GM12873 (cell line): ENCODE results near the gene BRME1.
A peak's percentile ranks its signal among the peaks of the same experiment; 100 is the strongest.

Experiments
- CTCF ChIP-seq: IDR thresholded peaks from 2 replicates; pipeline ENCODE4 v1.5.1; 2012; ENCODE audit warnings: low read depth, mild to moderate bottlenecking, moderate library complexity, low read length, control low read depth; ENCODE audit not compliant: insufficient read depth; ENCODE audit errors: missing control alignments

Gene BRME1

GRCh38 chr19:13864046-13864666 is 41.8 kb downstream of the BRME1 start:
- TF ChIP-seq CTCF, result no peak

- peak; percentile 90 for TF ChIP-seq CTCF
Measured at GRCh38 chr19:13861714-13862531, 44.0 kb downstream of the BRME1 start.

- TF ChIP-seq CTCF, result no peak
Measured at GRCh38 chr19:13861392-13861713, 44.6 kb downstream of the BRME1 start.

GRCh38 chr19:13860679-13861391 is 45.1 kb downstream of the BRME1 start:
- no peak for TF ChIP-seq CTCF

- no peak for TF ChIP-seq CTCF
Measured at GRCh38 chr19:13859361-13859880, 46.5 kb downstream of the BRME1 start.

- TF ChIP-seq CTCF, result no peak
Measured at GRCh38 chr19:13856497-13856896, 49.4 kb downstream of the BRME1 start.

- no peak for TF ChIP-seq CTCF
Measured at GRCh38 chr19:13850910-13851733, 54.8 kb downstream of the BRME1 start.
